Tibial nerve (tissue), 3 donors: ENCODE data around the gene CDS1.
"Not testable (repeated sequence)": the region's sequence is repeated elsewhere in the genome, so short reads cannot be mapped to it uniquely, and the experiment has no call there.

Experiments
- POLR2A ChIP-seq, 2 donors: fragments of 450-650 bp; IDR thresholded peaks; one replicate each; pipeline ENCODE4 v1.6.1; 2017; ENCODE audit warnings: antibody characterized with exemption in 2 of 2, mild to moderate bottlenecking in 2 of 2, moderate library complexity in 2 of 2
- TF ChIP-seq, protein P1 (sequence below), 5 experiments: fragments of 200-600 bp in 3 of 5; fragments of 450-650 bp in 2 of 5; sonication (generic) in 3 of 5; IDR thresholded peaks; one replicate each; pipeline ENCODE4 v1.5.1; 2016 to 2019; ENCODE audit warnings: antibody characterized with exemption in 5 of 5, mild to moderate bottlenecking in 3 of 5, moderate library complexity in 2 of 5

DNA sequence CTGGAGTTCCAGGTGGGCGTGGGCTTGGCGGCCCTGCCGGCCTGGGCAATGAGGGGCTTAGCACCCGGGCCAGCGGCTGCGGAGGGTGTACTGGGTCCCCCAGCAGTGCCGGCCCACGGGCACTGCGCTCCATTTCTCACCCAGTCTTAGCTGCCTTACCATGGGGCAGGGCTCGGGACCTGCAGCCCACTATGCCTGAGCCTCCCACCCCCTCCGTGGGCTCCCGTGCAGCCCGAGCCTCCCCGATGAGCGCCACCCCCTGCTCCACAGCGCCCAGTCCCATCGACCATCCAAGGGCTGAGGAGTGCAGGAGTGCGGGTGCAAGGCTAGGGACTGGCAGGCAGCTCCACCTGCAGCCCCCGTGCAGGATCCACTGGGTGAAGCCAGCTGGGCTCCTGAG is 81.8 kb downstream of the CDS1 start:
- not testable (repeated sequence) for TF ChIP-seq POLR2A (IDR thresholded peaks at IDR 0.05)
- TF ChIP-seq, protein P1, sequence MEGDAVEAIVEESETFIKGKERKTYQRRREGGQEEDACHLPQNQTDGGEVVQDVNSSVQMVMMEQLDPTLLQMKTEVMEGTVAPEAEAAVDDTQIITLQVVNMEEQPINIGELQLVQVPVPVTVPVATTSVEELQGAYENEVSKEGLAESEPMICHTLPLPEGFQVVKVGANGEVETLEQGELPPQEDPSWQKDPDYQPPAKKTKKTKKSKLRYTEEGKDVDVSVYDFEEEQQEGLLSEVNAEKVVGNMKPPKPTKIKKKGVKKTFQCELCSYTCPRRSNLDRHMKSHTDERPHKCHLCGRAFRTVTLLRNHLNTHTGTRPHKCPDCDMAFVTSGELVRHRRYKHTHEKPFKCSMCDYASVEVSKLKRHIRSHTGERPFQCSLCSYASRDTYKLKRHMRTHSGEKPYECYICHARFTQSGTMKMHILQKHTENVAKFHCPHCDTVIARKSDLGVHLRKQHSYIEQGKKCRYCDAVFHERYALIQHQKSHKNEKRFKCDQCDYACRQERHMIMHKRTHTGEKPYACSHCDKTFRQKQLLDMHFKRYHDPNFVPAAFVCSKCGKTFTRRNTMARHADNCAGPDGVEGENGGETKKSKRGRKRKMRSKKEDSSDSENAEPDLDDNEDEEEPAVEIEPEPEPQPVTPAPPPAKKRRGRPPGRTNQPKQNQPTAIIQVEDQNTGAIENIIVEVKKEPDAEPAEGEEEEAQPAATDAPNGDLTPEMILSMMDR (IDR thresholded peaks at IDR 0.05) = not testable (repeated sequence)
